ENCODE data around the gene ARID3C.

GRCh38 chr9:34633851-34634550 lies 5.1 kb upstream of the ARID3C start:
- TF ChIP-seq, protein P1, sequence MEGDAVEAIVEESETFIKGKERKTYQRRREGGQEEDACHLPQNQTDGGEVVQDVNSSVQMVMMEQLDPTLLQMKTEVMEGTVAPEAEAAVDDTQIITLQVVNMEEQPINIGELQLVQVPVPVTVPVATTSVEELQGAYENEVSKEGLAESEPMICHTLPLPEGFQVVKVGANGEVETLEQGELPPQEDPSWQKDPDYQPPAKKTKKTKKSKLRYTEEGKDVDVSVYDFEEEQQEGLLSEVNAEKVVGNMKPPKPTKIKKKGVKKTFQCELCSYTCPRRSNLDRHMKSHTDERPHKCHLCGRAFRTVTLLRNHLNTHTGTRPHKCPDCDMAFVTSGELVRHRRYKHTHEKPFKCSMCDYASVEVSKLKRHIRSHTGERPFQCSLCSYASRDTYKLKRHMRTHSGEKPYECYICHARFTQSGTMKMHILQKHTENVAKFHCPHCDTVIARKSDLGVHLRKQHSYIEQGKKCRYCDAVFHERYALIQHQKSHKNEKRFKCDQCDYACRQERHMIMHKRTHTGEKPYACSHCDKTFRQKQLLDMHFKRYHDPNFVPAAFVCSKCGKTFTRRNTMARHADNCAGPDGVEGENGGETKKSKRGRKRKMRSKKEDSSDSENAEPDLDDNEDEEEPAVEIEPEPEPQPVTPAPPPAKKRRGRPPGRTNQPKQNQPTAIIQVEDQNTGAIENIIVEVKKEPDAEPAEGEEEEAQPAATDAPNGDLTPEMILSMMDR (conservative IDR thresholded peaks at IDR 0.05 in 1 of 2, IDR thresholded peaks at IDR 0.05 in 1 of 2; ENCODE audit: extremely low read depth in 1 of 2, insufficient read depth in 1 of 2, low read depth in 1 of 2, low read length in 2 of 2): peak; percentile 86 to 90
- no peak for TF ChIP-seq EZH2 (IDR thresholded peaks at IDR 0.05; ENCODE audit: borderline replicate concordance, low read length)
